ENCODE data around the gene ANKS1A. TPM values are rescaled to one million over a fixed set of nuclear protein-coding genes. Genes with fewer than 3 reads are reported as not detected.

ANKS1A gene
- total RNA-seq, 1 experiment from 2014 or later, result 14.4 TPM

GRCh38 chr6:34986845-34987246 is 97.8 kb downstream of the ANKS1A start:
- Histone ChIP-seq H3K27ac (ENCODE audit: low read length) (no peak overlapping the region), H3K36me3 (ENCODE audit: control insufficient read depth, insufficient read depth, low read length) (peaks cover 4% of the 10 kb centered on the region), H3K9me3 (ENCODE audit: control insufficient read depth, insufficient read depth, low read depth, low read length) (no peaks in the 10 kb centered on the region), H3K4me3 (ENCODE audit: low read depth in 2 of 2, low read length in 2 of 2) (no peak overlapping the region), H3K4me1 (ENCODE audit: control insufficient read depth, insufficient read depth, low read length) (no peaks in the 10 kb centered on the region), H3K27me3 (ENCODE audit: control insufficient read depth, insufficient read depth, low read length) (no peaks in the 10 kb centered on the region)
- ChIA-PET CTCF (interaction anchor here (0.6 to 1.2 kb wide), 4 partner anchors 43 to 559 kb away, joined by 4 to 6 read pairs (median 4); no protein-coding TSS in a partner anchor), POLR2A (no interaction called here)
- DNase-seq (ENCODE audit: low read depth, low spot score), result peak; percentile 12
- no TSS peak for BruUV-seq (replicated peaks)
- in situ Hi-C loops (cut with HindIII; ENCODE audit: low pct_unique_long_range_greater_than_20kb, low sequenced_read_pairs) (no loop called here), intact Hi-C loops (cut with micrococcal nuclease; ENCODE audit: unreplicated experiment) (loop anchor here (5.0 kb wide), 1 partner anchor 145 kb away; no protein-coding TSS in a partner anchor)
- TF ChIP-seq TCF7L2 (IDR thresholded peaks at IDR 0.05; ENCODE audit: low read depth, low read length) (no peak), CTCF (IDR thresholded peaks at IDR 0.05) (peak; percentile 86)
- ATAC-seq, result peak; percentile 73; the same call in 1 of the 2 replicates

- Histone ChIP-seq H3K4me1 (ENCODE audit: control insufficient read depth, insufficient read depth, low read length) (no peaks in the 10 kb centered on the region), H3K27me3 (ENCODE audit: control insufficient read depth, insufficient read depth, low read length) (no peaks in the 10 kb centered on the region), H3K36me3 (ENCODE audit: control insufficient read depth, insufficient read depth, low read length) (peaks cover 4% of the 10 kb centered on the region), H3K4me3 (ENCODE audit: low read depth in 2 of 2, low read length in 2 of 2) (no peak overlapping the region), H3K27ac (ENCODE audit: low read length) (no peak overlapping the region), H3K9me3 (ENCODE audit: control insufficient read depth, insufficient read depth, low read depth, low read length) (no peaks in the 10 kb centered on the region)
- no peak for ATAC-seq
- no peak for TF ChIP-seq REST (IDR thresholded peaks at IDR 0.05; ENCODE audit: insufficient read depth in 1 of 2, low read depth in 2 of 2, low read length in 1 of 2)
- TF ChIP-seq CTCF (IDR thresholded peaks at IDR 0.05), result no peak
- no peak for TF ChIP-seq SIN3A (IDR thresholded peaks at IDR 0.05; ENCODE audit: borderline replicate concordance, insufficient read depth, low read depth, low read length)
- no peak for TF ChIP-seq POLR2AphosphoS5 (IDR thresholded peaks at IDR 0.05; ENCODE audit: low read depth, low read length)
- no peak for TF ChIP-seq TCF7L2 (IDR thresholded peaks at IDR 0.05; ENCODE audit: low read depth, low read length)
- no TSS peak for BruUV-seq (replicated peaks)
- POLR2A ChIA-PET, result no interaction called here
- DNase-seq (ENCODE audit: low read depth, low spot score), result no peak
- intact Hi-C loops (cut with micrococcal nuclease; ENCODE audit: unreplicated experiment) (loop anchor here (5.0 kb wide), 1 partner anchor 145 kb away; no protein-coding TSS in a partner anchor), in situ Hi-C loops (cut with HindIII; ENCODE audit: low pct_unique_long_range_greater_than_20kb, low sequenced_read_pairs) (no loop called here)
- CTCF ChIA-PET, result interaction anchor here (0.6 kb wide), 1 partner anchor 132 kb away, joined by 3 read pairs; no protein-coding TSS in a partner anchor
These were observed 98.5 kb downstream of the ANKS1A start for GRCh38 chr6:34987506-34987905.
